Erythroblast (primary cell): ENCODE data around the gene SMIM13.

Experiments
- DNase-seq, 2 experiments: peaks; one replicate each; lab custom pipeline; 2025; lab: John Stamatoyannopoulos, UW
- GATA1 ChIP-seq: IDR thresholded peaks from 2 replicates; pipeline ENCODE4 v1.6.1; 2011; ENCODE audit warnings: low read depth, mild to moderate bottlenecking, control low read depth, low read length, moderate library complexity
- POLR2A ChIP-seq: IDR thresholded peaks from 2 replicates; pipeline ENCODE4 v1.6.1; 2011; ENCODE audit warnings: mild to moderate bottlenecking, low read length

Gene SMIM13

GRCh38 chr6:11164717-11165646, 71.3 kb downstream of the SMIM13 start:
- DNase-seq, result no peak

GRCh38 chr6:11166948-11167347, 73.3 kb downstream of the SMIM13 start:
- TF ChIP-seq GATA1 (no peak), POLR2A (no peak)
- no peak for DNase-seq

More at GRCh38 chr6:11164717-11165646, 71.3 kb downstream of the SMIM13 start:
- TF ChIP-seq POLR2A, result no peak
- no peak for TF ChIP-seq GATA1

GRCh38 chr6:11168091-11168635, 74.5 kb downstream of the SMIM13 start:
- no peak for DNase-seq
- TF ChIP-seq POLR2A (no peak), GATA1 (no peak)

GRCh38 chr6:11171952-11172351, 78.3 kb downstream of the SMIM13 start:
- DNase-seq, result no peak
- TF ChIP-seq GATA1 (no peak), POLR2A (no peak)

- peak; percentile 55 to 75 for DNase-seq
- TF ChIP-seq POLR2A, result no peak
- no peak for TF ChIP-seq GATA1
These were observed 79.1 kb downstream of the SMIM13 start for GRCh38 chr6:11172501-11173327.

- DNase-seq, result no peak
- no peak for TF ChIP-seq GATA1
- TF ChIP-seq POLR2A, result no peak
These were observed 80.6 kb downstream of the SMIM13 start for GRCh38 chr6:11174242-11174611.

GRCh38 chr6:11177271-11177670, 83.6 kb downstream of the SMIM13 start:
- TF ChIP-seq POLR2A (no peak), GATA1 (no peak)
- no peak for DNase-seq

GRCh38 chr6:11179088-11179418, 85.4 kb downstream of the SMIM13 start:
- no peak for TF ChIP-seq POLR2A
- TF ChIP-seq GATA1, result no peak
- no peak for DNase-seq

- TF ChIP-seq POLR2A (no peak), GATA1 (no peak)
- no peak for DNase-seq
These were observed 86.0 kb downstream of the SMIM13 start for GRCh38 chr6:11179419-11180202.

GRCh38 chr6:11181478-11182136, 88.0 kb downstream of the SMIM13 start:
- TF ChIP-seq GATA1 (no peak), POLR2A (no peak)

GRCh38 chr6:11183761-11184362, 90.2 kb downstream of the SMIM13 start:
- TF ChIP-seq GATA1 (no peak), POLR2A (no peak)
- no peak for DNase-seq

More at GRCh38 chr6:11181478-11182136, 88.0 kb downstream of the SMIM13 start:
- DNase-seq, result no peak

GRCh38 chr6:11185204-11185842, 91.7 kb downstream of the SMIM13 start:
- no peak for DNase-seq
- TF ChIP-seq GATA1 (no peak), POLR2A (no peak)
